OCI-LY1 (cell line): ENCODE measurements around the gene GNAT3.

Experiments
- EZH2 ChIP-seq: fragments of 200-600 bp; sonication (generic), shearing (Covaris generic); IDR thresholded peaks from 2 replicates; pipeline ENCODE4 v1.8.0; 2017; ENCODE audit warnings: borderline replicate concordance, mixed run types, mild to moderate bottlenecking, antibody characterized with exemption, low read length, moderate library complexity, mixed read lengths
- TF ChIP-seq, protein P1 (sequence below): fragments of 200-600 bp; sonication (generic), shearing (Covaris generic); IDR thresholded peaks from 2 replicates; pipeline ENCODE4 v1.5.1; 2017; ENCODE audit warnings: mild to moderate bottlenecking, antibody characterized with exemption, low read length, moderate library complexity, mixed read lengths

- TF ChIP-seq, protein P1, sequence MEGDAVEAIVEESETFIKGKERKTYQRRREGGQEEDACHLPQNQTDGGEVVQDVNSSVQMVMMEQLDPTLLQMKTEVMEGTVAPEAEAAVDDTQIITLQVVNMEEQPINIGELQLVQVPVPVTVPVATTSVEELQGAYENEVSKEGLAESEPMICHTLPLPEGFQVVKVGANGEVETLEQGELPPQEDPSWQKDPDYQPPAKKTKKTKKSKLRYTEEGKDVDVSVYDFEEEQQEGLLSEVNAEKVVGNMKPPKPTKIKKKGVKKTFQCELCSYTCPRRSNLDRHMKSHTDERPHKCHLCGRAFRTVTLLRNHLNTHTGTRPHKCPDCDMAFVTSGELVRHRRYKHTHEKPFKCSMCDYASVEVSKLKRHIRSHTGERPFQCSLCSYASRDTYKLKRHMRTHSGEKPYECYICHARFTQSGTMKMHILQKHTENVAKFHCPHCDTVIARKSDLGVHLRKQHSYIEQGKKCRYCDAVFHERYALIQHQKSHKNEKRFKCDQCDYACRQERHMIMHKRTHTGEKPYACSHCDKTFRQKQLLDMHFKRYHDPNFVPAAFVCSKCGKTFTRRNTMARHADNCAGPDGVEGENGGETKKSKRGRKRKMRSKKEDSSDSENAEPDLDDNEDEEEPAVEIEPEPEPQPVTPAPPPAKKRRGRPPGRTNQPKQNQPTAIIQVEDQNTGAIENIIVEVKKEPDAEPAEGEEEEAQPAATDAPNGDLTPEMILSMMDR, result no peak
- TF ChIP-seq EZH2, result no peak
Observed at GRCh38 chr7:80449836-80450235, 62.0 kb downstream of the GNAT3 start.
